DMS153 (cell line): ENCODE data around the gene KDM4C.
"Not testable (repeated sequence)": the region's sequence is repeated elsewhere in the genome, so short reads cannot be mapped to it uniquely, and the experiment has no call there.

Experiments
- DNase-seq: peaks from one replicate; lab custom pipeline; 2025; lab: John Stamatoyannopoulos, UW

Gene KDM4C

DNA sequence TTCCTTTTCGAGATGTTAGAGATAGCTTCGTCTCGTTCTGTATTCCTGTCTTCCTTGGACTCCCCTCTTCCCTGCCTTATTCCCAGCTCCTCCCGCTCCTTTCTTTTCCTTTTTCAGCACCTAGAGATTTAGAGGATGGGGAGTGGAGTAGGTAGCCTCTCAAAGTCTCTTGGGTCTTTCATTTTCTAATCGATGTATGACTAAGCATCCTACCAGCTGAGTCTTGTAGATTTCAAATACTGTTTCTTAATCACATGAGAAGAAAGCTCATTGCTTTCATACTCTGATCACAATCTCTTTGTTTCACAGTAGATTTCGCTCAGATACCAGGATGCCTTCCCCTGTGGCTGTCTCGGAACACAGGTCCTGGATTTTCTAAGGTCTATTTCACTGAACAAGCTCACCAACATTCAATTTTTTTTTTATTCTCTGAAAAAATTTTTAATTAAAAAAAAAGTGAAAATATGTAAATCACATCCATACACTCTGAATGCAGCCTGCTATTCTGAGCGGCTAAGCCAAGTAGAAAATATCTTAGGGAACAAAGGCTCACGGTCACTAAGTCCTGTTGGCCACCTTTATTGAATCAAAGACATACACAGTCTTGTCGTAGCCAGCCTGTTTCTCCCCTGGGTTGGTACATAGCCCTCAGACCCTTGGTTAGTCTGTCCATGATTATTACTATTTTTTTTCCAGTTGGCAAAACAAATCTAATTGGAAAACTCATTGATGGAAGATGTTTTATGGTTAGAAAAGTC, 413.8 kb downstream of the KDM4C start:
- no peak for DNase-seq

DNA sequence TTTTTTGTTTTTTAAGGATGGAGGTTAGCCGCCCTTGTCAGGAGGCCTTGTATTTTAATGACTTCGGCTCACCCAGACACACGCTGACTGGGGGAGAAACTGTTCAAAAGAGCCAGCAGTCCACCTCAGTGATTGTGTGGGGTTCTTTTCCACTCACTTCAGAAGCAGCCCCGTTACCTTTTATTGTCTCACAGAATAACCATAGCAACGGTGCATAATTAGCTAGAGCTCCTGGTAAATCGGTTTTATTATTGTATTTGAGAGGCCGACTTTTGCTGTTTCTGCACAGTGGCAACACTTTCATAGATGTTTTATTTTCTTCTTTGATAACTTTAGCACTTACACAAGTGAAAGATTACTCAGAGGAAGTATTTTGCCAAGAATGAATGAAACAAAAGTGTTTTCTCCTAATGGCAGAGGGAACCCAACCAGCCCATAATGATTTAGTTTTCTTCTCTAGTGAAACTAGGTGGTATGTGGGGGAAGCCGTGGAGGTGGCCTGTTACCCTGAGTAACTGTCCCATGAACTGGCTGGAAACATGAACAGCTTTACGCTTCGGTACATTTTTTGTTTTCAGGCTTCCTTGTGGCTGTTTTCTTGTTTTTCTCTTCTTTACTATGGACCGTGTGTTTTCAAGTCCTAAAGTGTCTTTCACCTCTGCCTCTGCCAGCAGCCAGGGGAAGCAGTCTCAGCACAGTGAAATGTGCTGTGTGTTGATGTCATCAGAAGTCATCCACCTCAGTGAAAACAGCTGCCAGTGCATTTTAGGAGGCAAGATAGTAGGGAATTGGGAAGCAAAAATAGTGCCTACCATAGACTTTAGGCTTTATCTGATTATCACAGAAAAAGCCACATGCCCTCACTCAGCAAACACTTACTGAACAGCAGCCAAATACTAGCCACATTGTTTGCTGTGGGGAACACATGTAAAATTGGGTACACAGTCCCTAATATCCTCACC, 414.7 kb downstream of the KDM4C start:
- no peak for DNase-seq

DNA sequence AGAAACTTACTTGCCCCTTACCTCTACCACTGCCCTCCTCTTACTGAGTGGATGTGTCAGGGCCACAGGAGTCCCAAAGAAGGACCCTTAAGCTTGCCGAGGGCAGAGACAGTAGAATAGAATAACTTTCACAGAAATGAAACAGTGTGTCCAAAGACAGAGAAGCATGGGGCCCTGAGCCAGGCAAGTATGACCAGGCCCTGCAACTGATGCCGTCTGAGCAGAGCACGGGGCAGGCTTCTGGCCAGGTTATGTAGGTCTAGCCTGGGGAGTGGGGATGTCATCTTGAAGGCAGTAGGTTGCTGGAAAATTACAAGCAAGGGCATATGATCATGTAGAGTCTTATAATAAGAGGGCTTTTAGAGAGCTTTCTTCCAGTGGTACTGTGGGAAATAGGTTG, 415.4 kb downstream of the KDM4C start:
- DNase-seq = no peak

DNA sequence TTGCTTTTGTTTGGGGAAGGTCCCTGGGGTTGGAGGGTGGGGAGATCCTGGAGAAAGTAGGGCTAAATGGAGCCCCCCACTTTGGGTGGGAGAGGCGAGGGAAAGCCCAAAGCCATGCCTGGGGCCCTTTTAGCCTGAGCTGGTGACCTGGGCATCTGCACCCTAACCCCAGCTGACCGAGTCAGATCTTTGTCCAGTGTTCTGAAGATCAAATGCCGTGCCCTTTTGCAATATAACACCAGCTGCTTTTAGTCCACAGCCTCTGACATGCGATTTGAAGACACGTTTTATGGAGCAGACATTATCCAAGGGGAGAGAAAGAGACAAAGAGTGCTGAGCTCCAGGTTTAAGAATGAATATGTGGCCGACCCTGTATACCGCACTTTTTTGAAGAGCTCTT, 416.5 kb downstream of the KDM4C start:
- DNase-seq = no peak

DNA sequence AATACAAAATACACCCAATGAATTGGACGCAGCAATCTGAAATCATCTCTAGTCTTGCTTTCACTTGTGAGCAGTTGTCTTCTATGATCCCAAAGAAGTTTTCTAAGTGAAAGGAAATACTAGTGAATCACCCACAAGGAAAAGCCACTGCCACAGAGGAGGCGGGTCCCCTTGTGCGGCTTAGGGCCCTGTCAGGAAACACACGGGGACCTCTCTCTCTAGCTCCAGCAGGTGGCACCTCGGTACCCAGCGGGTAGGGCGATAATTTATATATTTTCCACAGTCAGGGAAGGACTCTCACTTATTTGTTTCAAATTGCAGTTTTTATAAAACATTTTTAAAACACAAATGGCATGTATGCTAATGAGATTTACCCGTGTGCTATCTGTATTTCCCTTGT, 417.1 kb downstream of the KDM4C start:
- no peak for DNase-seq

DNA sequence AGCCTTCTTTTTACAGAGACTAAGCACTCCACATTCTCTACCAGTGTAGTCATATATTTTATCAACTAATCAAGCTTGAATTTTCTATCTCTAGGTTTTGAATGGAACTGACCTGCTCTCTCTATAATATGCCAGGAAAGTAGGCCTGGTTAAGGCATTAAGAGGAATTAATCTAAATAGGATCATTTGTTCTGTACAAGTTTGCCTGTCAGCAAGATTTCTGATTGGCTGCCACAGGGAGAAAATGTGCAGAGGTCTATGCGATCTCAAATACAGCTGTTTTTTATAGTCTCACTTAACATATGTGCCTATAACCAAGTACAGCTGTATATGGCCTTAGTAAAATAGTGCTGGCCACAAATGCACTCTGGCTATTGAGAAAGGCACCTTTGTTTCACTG, 418.8 kb downstream of the KDM4C start:
- DNase-seq = no peak

DNA sequence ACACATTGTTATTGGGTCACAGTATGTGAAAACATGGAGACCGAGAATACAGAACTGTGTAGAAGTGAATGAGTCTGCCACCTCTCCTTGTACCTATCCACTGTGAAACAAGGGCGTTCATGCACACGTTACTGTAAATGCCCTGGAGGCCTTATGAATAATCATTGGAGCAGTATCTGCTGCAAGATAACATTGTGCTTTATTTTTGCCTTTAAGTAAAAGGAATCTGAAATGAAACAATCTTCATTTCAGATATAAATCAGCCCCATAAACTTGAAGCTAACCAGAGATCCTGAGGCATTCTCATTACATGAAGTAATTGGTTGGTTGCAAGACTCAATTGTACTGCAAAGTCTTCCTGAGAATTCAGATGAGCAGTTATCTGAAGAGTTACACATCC, 419.6 kb downstream of the KDM4C start:
- DNase-seq = no peak

DNA sequence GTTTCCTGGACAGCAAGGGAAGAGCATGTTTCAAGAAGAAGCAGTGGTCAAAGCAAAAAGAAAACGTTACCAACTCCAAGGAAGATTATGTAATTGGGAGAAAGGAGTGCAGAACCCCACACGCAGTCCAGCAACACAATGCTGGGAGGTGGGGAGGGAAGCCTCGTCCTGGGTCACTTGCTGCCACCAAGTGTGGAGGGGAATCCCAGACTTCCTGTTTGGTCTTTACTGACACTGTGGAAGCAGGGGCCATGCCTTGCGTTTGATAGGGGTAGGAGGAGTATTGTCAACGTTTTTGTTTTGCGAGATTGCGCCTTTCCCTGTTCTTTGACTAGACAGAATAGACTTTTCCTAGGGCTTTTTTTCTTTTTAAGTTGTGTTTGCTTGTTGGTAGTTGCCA, 421.0 kb downstream of the KDM4C start:
- DNase-seq = no peak

DNA sequence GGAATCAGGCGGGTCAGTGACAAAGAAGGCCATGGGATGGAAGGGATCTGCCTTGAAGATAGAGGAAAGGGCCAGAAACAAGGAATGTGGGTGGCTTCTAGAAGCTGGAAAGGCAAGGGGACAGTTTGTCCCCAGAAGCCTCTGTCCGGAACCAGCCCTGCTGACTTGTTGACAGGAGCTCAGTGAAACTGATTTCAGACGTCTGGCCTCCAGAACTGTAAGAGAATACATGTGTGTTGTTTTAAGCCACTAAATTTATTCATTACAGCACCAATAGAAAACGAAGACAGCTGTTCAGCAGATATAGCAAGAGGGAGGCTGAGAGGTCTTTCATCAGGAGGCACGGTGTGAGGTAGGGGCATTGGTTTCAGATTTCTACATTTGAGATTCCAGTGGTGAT, 422.5 kb downstream of the KDM4C start:
- DNase-seq = no peak

DNA sequence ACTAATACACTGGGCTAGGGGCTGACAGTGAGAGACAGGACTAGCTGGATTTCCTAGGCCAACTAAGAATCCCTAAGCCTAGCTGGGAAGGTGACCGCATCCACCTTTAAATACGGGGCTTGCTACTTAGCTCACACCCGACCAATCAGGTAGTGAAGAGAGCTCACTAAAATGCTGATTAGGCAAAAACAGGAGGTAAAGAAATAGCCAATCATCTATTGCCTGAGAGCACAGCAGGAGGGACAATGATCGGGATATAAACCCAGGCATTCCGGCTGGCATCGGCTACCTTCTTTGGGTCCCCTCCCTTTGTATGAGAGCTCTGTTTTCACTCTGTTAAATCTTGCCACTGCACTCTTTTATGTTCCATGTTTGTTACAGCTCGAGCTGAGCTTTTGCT, 425.4 kb downstream of the KDM4C start:
- not testable (repeated sequence) for DNase-seq

DNA sequence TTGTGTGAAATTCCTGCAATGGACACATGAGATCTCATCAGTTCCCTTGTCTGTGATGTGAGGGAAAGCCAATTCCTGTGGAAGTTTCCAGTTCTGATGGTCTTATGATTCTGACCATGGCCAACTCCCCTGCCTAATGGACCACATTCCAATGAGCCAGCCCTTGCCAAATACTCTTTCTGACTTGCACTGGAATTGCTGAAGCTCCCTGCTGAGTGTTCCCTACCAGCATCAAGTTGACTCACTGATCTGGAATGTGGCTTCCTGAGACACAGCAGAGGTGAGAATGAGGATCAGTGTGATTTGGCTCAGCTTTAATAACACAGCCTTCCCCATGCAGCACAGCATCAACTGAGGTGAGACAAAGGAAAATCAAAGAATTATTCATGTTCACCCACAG, 427.8 kb downstream of the KDM4C start:
- DNase-seq = no peak

DNA sequence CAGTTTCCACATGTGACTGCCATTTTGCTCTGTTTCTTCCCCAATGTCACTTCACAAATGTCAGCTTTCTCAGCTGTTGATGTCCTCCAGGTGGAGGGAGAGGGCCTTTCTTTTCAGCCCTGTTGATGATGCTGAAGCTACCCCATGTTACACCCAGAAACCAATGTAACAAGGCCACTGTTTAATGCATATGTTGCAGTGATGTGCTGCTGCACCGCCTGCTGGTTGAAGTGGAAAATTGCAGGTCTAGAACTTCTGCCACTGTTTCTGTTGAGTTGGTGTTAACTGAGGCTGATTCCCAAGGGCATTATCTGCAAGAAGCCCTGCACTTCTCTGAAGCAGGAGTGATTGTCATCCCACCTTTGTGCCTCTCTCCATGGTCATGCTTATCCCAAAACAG, 428.4 kb downstream of the KDM4C start:
- DNase-seq = no peak

DNA sequence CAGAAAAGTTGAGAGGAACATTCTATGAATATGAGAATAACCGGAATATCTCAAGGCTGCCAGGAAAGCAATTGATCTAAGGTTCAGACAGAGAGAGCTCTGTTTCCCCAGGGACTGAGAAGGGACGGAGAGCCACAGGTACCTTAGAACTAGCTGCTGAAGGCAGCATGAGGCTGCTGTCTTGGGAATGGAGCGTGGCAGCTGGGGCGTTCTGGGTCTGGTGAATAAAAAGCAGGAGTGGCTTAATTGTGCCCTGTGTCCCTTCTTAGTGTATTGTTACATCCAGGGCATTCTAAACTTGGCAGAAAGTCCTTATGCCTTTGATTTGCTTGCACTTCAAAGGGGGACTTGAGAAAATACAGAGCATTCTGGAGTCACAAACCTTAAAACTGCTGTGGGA, 434.5 kb downstream of the KDM4C start:
- no peak for DNase-seq

DNA sequence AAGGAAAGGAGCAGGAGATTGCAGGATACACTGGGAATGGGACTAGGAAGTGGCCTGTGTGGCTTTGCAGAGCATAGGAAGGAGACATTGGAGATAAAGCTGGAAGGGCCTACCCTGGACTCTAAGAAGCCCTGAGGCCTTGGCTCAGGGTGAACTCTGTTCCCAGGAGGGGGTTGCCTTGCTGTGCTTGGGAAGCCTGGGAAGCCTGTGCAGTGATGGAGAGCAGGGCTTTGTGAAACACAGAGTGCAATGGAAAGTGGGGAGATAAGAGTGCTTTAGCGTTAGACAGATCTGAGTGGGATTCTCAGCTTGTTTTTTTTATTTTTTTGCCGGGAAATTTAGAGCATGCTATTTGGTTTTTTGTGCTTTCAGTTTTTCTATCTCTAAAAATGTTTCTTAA, 437.8 kb downstream of the KDM4C start:
- no peak for DNase-seq

DNA sequence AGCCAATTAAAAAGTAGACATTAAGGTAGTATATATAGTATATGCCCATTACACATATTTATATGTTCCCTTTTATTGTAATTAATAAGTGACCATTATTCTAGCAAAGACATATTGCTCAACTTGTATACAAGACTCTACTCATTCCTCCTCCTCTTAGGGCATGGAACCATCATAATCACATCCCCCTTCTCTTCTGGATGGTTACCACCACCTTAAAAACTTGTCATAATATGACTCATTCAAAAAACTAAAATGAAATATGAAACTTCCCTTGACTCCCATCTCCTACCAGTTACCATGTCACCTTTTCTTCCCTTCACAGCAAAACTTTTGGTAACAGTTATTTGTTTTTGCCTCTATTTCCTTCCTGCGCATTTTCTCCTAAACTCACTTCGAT, 438.7 kb downstream of the KDM4C start:
- DNase-seq = no peak

DNA sequence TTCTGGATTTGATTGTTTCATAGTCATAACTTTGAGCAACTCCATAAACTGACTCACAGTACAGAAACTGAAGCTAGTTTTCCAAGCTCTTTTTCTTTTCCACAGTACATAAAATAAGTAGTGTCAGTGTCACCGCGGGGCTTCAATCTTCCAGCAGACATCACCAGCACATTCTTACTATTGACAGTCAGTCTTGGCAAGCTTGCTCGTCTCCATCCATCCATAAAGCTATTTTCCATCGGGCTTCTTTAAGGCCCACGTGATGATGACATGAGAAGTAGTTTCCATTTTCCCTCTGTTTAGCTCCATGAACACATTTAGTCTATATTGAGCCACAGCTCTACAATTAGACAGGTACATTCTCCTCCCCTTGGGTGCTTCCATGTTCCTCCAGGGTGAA, 443.4 kb downstream of the KDM4C start:
- DNase-seq = no peak

DNA sequence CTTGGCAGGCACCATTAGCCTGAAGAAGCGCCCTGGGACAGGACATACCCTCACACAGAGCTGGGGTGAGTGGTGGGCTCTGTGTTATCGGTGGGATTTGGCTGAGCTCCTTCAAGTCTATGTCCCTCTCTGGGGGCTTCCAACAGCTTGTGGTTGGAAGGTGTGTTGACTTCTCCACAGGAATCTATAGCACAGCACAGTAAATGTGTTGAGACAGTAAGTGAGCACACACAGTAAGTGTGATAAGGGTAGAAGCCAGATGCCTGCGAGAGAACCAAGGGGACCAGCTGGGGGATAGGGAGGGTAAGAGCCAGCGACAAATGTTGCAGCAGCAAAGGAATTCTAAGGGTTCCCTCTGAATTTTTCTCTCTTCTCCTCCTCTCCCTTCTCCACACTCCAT, 448.0 kb downstream of the KDM4C start:
- no peak for DNase-seq

DNA sequence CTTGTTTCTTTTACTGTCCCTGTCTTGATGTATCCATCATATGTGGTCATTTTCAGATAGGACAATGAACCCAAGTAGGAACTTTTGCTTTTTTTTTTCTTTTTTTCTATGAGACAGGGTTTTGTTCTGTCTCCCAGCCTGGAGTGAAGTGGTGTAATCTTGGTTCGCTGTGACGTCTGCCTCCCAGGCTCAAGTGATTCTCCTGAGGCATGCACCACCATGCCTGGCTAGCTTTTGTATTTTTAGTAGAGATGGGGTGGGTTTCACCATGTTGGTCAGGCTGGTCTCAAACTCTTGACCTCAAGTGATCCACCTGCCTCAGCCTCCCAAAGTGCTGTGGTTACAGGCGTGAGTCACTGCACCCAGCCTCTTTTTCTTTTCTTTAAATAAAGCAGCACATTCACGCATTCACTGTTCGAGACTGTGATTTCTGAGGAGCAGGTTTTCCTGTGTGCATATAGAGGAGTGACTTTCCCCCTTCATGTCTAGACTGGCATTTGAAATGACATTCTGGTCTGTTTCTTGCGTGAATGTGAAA, 448.5 kb downstream of the KDM4C start:
- no peak for DNase-seq

DNA sequence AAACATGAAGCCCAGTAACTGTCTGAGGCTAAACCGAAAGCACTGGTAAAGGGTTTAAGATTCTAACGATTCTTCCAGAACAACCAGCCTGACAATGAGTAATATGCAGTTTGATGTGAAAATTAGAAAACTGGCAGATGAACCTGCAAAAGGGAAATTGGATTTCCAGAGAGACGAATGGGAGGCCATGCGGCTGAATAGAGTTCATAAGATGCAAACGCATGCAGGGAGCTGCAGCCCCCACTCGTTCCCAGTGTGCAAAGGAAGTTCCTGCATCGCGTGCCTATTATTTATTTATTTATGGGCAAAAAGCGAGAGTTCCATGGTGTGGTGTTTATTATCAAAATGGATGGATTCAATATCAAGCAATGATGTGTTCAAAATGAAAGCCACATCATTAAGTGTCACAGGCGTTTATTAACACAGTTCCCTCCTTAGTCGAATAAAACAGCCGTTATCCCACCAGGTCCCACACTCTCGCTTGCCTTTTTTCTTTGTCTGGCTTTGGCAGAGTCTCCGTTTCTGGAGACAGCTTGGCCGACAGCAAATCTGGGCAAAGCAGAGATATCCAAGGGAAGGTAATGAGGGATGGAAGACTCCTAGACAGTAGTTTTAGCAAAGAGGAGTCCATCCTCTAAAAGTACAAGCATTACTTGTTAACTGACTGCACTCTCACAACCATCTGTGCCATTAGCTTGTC, 451.4 kb downstream of the KDM4C start:
- no peak for DNase-seq

DNA sequence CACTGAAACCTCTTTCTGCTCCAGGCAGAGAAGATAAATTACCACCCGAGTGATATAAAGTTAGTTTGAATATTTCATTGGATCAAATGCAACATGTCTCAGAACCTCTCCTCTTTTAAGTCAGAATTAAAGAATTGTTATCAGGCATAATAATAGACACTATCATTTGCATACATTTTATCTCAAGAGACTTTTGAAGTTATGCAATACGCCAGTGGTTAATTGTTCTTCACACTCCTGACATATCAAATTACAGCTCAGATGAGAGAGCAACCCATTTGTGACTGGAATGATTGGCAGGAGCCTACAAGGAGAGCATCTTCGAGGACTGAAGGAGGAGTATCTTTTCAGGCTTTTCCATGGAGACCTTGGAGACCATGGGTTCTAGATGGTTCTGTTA, 452.2 kb downstream of the KDM4C start:
- no peak for DNase-seq

DNA sequence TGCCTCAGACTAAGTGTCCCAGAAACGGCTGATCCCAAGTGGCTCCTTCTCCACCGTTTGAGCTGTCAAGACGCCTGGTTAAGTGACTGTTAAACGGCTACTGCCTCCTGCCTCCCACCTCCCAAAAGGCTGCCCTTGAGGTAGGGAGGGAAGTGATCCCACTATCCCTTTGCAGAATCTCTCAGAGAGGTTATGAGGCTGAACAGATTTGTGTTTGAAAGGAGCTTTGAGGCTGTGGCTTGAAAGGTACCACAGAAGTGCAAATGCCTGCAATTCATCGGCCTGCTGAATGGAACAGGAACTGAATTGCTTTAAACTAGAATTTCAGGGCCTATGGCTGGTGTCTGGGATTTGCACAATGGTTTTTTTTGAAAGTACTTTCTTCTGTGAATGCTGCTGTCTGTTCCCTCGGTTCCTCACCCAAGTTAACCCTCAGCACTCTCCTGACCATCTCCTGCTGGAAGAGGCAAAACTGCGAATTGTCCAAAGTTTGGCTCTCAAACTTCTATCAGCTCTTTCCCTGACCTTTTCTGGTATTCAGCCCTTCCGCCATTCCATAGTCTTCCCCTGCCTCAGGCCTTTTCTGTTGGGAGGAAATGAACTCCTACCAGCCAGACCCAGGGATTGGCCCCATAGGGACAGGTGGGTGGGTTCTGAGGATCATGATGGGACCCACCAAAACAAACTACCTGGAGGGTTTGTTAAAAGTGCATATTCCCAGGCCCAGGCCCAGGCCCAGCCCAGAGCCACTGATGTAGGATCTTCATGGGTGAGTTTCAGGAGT, 453.3 kb downstream of the KDM4C start:
- no peak for DNase-seq

DNA sequence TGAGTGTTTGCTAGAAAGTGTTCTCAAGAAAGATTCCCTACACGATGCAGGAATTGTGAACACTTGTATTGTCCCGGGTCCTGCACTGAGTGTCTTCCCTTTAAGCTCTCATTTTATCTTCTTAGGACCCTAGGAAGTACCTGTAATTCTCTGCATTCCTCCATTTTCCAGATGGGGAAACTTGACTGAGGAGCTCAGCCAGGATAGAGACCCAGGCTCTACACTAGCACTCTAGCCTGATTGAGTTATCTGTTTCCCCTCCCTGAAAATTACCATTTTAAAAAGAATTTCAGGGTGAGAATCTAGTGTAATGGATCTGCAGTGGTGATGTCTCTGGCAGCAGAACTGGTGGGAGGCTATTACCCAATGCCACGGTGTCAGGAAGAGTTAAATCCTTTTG, 453.9 kb downstream of the KDM4C start:
- no peak for DNase-seq
